NB4 (cell line): ENCODE measurements around the gene POFUT2.

Experiments
- CTCF ChIP-seq: IDR thresholded peaks from one replicate; pipeline ENCODE4 v1.5.1; 2012; ENCODE audit warnings: low read depth, low read length
- MYC ChIP-seq: IDR thresholded peaks from 2 replicates; pipeline ENCODE4 v1.6.1; 2011; ENCODE audit warnings: low read depth, low read length
- POLR2A ChIP-seq: IDR thresholded peaks from 2 replicates; pipeline ENCODE4 v1.6.1; 2011; ENCODE audit warnings: mild to moderate bottlenecking; ENCODE audit not compliant: insufficient read length; ENCODE audit errors: extremely low read depth

- TF ChIP-seq CTCF (no peak), POLR2A (no peak), MYC (no peak)
Measured at GRCh38 chr21:45333583-45334121, 46.0 kb upstream of the POFUT2 start.
